Measurements from ENCODE around the gene RAB31.
A peak's percentile ranks its signal among the peaks of the same experiment; 100 is the strongest.

DNA sequence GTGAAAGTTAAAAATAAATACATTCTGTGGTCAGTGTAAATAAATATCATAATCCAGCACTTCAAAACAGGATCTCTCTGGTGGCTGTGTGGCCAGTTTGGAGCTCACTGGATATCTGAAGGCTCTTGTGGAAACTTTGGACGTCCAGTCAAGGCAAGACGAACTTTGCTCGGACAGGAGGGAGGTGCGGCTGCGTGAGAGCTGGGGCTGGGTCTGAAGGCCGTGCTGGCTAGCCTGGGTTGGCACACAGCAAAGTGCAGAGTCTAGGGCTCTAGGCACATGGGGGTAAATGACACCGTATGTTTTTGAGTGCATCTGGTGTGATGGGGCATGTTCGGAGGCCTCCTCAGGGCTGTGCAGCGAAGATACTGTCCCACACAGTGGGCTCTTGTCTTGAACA is 98.8 kb downstream of the RAB31 start:
- no peak for TF ChIP-seq NFYB (CRISPR knock-in tag; IDR thresholded peaks at IDR 0.05)
- TF ChIP-seq BRD4 (CRISPR knock-in tag; IDR thresholded peaks at IDR 0.05) = 0 out of 2 replicates have a peak, but pooled peaks have one; percentile 37
- TF ChIP-seq, protein P1, sequence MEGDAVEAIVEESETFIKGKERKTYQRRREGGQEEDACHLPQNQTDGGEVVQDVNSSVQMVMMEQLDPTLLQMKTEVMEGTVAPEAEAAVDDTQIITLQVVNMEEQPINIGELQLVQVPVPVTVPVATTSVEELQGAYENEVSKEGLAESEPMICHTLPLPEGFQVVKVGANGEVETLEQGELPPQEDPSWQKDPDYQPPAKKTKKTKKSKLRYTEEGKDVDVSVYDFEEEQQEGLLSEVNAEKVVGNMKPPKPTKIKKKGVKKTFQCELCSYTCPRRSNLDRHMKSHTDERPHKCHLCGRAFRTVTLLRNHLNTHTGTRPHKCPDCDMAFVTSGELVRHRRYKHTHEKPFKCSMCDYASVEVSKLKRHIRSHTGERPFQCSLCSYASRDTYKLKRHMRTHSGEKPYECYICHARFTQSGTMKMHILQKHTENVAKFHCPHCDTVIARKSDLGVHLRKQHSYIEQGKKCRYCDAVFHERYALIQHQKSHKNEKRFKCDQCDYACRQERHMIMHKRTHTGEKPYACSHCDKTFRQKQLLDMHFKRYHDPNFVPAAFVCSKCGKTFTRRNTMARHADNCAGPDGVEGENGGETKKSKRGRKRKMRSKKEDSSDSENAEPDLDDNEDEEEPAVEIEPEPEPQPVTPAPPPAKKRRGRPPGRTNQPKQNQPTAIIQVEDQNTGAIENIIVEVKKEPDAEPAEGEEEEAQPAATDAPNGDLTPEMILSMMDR (CRISPR knock-in tag; IDR thresholded peaks at IDR 0.05) = no peak
- no peak for TF ChIP-seq RFX3 (CRISPR knock-in tag; IDR thresholded peaks at IDR 0.05)
- no peak for TF ChIP-seq ZFP82 (CRISPR knock-in tag; IDR thresholded peaks at IDR 0.05; ENCODE audit: borderline replicate concordance)
- TF ChIP-seq RXRB (CRISPR knock-in tag; IDR thresholded peaks at IDR 0.05; ENCODE audit: borderline replicate concordance) = 0 out of 2 replicates have a peak, but pooled peaks have one; percentile 20
- no peak for TF ChIP-seq MEF2D (CRISPR knock-in tag; IDR thresholded peaks at IDR 0.05)
